ENCODE data around the gene MTMR8. TPM values are rescaled to one million over a fixed set of nuclear protein-coding genes. Genes with fewer than 3 reads are reported as not detected.

Gene MTMR8
- 0.32 and 1.2 TPM in 2 replicates for total RNA-seq

GRCh38 chrX:64394874-64395567 lies at the start of gene MTMR8:
TSS of gene MTMR8 (minus strand) at chrX:64395452. CDS start at chrX:64395363, 89 bp downstream.

GRCh38 chrX:64230123-64230970 lies 164.9 kb downstream of the MTMR8 start, which contains the start of gene ASB12:
TSS of gene ASB12 (minus strand) at chrX:64230607. CDS start at chrX:64225650, 4,957 bp downstream.

Other genes starting within 250 kb of the MTMR8 start
- 1.1 and 2.3 TPM in 2 replicates for gene AMER1, start 189.7 kb downstream of the MTMR8 start, total RNA-seq
- 0.16 and 0.17 TPM in 2 replicates for gene ASB12, start 164.8 kb downstream of the MTMR8 start, total RNA-seq